Measurements from ENCODE around the gene KDM2B. TPM values are rescaled to one million over a fixed set of nuclear protein-coding genes. Genes with fewer than 3 reads are reported as not detected.

KDM2B gene
- 10 to 100 TPM; 56.8 to 77.1 (median 71.2) TPM for polyA plus RNA-seq (ENCODE audit: insufficient read length in 4 of 4)

GRCh38 chr12:121580959-121581685 lies at the start of gene KDM2B:
Gene KDM2B, minus strand, starts transcription at chr12:121581023. Its CDS starts 112 bp downstream, at chr12:121580911.
- DNase-seq (ENCODE audit: low read depth in 4 of 4, low spot score in 3 of 4) = no peak

- no peak for DNase-seq (ENCODE audit: low read depth in 4 of 4, low spot score in 3 of 4)
Measured at GRCh38 chr12:121628536-121628935, 47.7 kb upstream of the KDM2B start.

GRCh38 chr12:121628037-121628436 lies 47.2 kb upstream of the KDM2B start:
- no peak for DNase-seq (ENCODE audit: low read depth in 4 of 4, low spot score in 3 of 4)

GRCh38 chr12:121626853-121627640 lies 46.2 kb upstream of the KDM2B start:
- DNase-seq (ENCODE audit: low read depth in 4 of 4, low spot score in 3 of 4) = no peak

- peak; percentile 77 to 93 (median 91) for DNase-seq (ENCODE audit: low read depth in 4 of 4, low spot score in 3 of 4)
Measured at GRCh38 chr12:121626087-121626852, 45.4 kb upstream of the KDM2B start, which contains the start of gene ORAI1. Gene ORAI1, plus strand, starts transcription at chr12:121626530.

GRCh38 chr12:121620333-121620891 lies 39.6 kb upstream of the KDM2B start:
- DNase-seq (ENCODE audit: low read depth in 4 of 4, low spot score in 3 of 4) = no peak

- DNase-seq (ENCODE audit: low read depth in 4 of 4, low spot score in 3 of 4) = no peak
Measured at GRCh38 chr12:121618659-121619233, 37.9 kb upstream of the KDM2B start.

- DNase-seq (ENCODE audit: low read depth in 4 of 4, low spot score in 3 of 4) = no peak
Measured at GRCh38 chr12:121614872-121615467, 34.1 kb upstream of the KDM2B start.

GRCh38 chr12:121613462-121613861 lies 32.6 kb upstream of the KDM2B start:
- DNase-seq (ENCODE audit: low read depth in 4 of 4, low spot score in 3 of 4) = no peak

GRCh38 chr12:121611306-121611705 lies 30.5 kb upstream of the KDM2B start:
- no peak for DNase-seq (ENCODE audit: low read depth in 4 of 4, low spot score in 3 of 4)

GRCh38 chr12:121610239-121611149 lies 29.7 kb upstream of the KDM2B start:
- DNase-seq (ENCODE audit: low read depth in 4 of 4, low spot score in 3 of 4) = no peak

GRCh38 chr12:121608301-121608700 lies 27.5 kb upstream of the KDM2B start:
- DNase-seq (ENCODE audit: low read depth in 4 of 4, low spot score in 3 of 4) = no peak

GRCh38 chr12:121603581-121603980 lies 22.8 kb upstream of the KDM2B start:
- no peak for DNase-seq (ENCODE audit: low read depth in 4 of 4, low spot score in 3 of 4)

- DNase-seq (ENCODE audit: low read depth in 4 of 4, low spot score in 3 of 4) = no peak
Measured at GRCh38 chr12:121602766-121603165, 21.9 kb upstream of the KDM2B start.

GRCh38 chr12:121600702-121601336 lies 20.0 kb upstream of the KDM2B start:
- DNase-seq (ENCODE audit: low read depth in 4 of 4, low spot score in 3 of 4) = no peak

GRCh38 chr12:121596526-121596925 lies 15.7 kb upstream of the KDM2B start:
- DNase-seq (ENCODE audit: low read depth in 4 of 4, low spot score in 3 of 4) = no peak

GRCh38 chr12:121595520-121595919 lies 14.7 kb upstream of the KDM2B start:
- DNase-seq (ENCODE audit: low read depth in 4 of 4, low spot score in 3 of 4) = no peak

GRCh38 chr12:121592320-121592719 lies 11.5 kb upstream of the KDM2B start:
- no peak for DNase-seq (ENCODE audit: low read depth in 4 of 4, low spot score in 3 of 4)

Data from left renal pelvis (tissue), 4 donors.